Stimulated activated CD4-positive, alpha-beta T cell treated with anti-CD3 and anti-CD28 coated beads, Interleukin-2, amount 100 ng/mL, for 4 hours (primary cell): ENCODE measurements around the gene TRPC4.

Experiments used
- DNase-seq: peaks from one replicate; pipeline ENCODE4 v3.0.0-alpha.2; 2020; ENCODE audit warnings: low read depth

The TRPC4 gene

GRCh38 chr13:37869756-37870488 lies at the start of gene TRPC4:
Gene TRPC4, minus strand, starts transcription at chr13:37869772. Its CDS starts 86,439 bp downstream, at chr13:37783333.
- no peak for DNase-seq

GRCh38 chr13:37918751-37919150 lies 49.2 kb upstream of the TRPC4 start:
- no peak for DNase-seq

- no peak for DNase-seq
These were observed 48.6 kb upstream of the TRPC4 start for GRCh38 chr13:37918116-37918714.

GRCh38 chr13:37914781-37915391 lies 45.3 kb upstream of the TRPC4 start:
- DNase-seq: no peak

GRCh38 chr13:37910790-37911189 lies 41.2 kb upstream of the TRPC4 start:
- no peak for DNase-seq

GRCh38 chr13:37906880-37907279 lies 37.3 kb upstream of the TRPC4 start:
- DNase-seq: no peak

- DNase-seq: no peak
These were observed 36.2 kb upstream of the TRPC4 start for GRCh38 chr13:37905736-37906135.

- no peak for DNase-seq
These were observed 30.2 kb upstream of the TRPC4 start for GRCh38 chr13:37899753-37900152.

- DNase-seq: no peak
These were observed 23.7 kb upstream of the TRPC4 start for GRCh38 chr13:37893321-37893720.

- no peak for DNase-seq
These were observed 20.2 kb upstream of the TRPC4 start for GRCh38 chr13:37889820-37890219.

GRCh38 chr13:37889102-37889501 lies 19.5 kb upstream of the TRPC4 start:
- DNase-seq: no peak

GRCh38 chr13:37886879-37887278 lies 17.3 kb upstream of the TRPC4 start:
- DNase-seq: no peak

- no peak for DNase-seq
These were observed 15.1 kb upstream of the TRPC4 start for GRCh38 chr13:37884674-37885073.

GRCh38 chr13:37884026-37884425 lies 14.5 kb upstream of the TRPC4 start:
- DNase-seq: no peak

GRCh38 chr13:37878921-37879320 lies 9.3 kb upstream of the TRPC4 start:
- DNase-seq: no peak

GRCh38 chr13:37878496-37878895 lies 8.9 kb upstream of the TRPC4 start:
- no peak for DNase-seq

GRCh38 chr13:37870895-37871550 lies 1.5 kb upstream of the TRPC4 start:
- no peak for DNase-seq

GRCh38 chr13:37870489-37870845 lies 895 bp upstream of the TRPC4 start:
- DNase-seq: no peak

GRCh38 chr13:37869506-37869755 lies 141 bp downstream of the TRPC4 start:
- no peak for DNase-seq

- no peak for DNase-seq
These were observed 674 bp downstream of the TRPC4 start for GRCh38 chr13:37868691-37869505.

- DNase-seq: no peak
These were observed 5.9 kb downstream of the TRPC4 start for GRCh38 chr13:37863708-37864107.

GRCh38 chr13:37835392-37835791 lies 34.2 kb downstream of the TRPC4 start:
- DNase-seq: no peak
